Gastrocnemius medialis (tissue), 4 donors: ENCODE results near the gene FGF10.

ENCODE experiments used
- POLR2A ChIP-seq, 2 donors: fragments of 450-650 bp; IDR thresholded peaks; one replicate each; pipeline ENCODE4 v1.6.1; 2017; ENCODE audit warnings: antibody characterized with exemption in 2 of 2, mild to moderate bottlenecking in 2 of 2, moderate library complexity in 2 of 2
- TF ChIP-seq, protein P1 (sequence below), 5 experiments: fragments of 450-650 bp in 3 of 5; fragments of 200-600 bp in 2 of 5; sonication (generic) in 2 of 5; IDR thresholded peaks in 4 of 5; conservative IDR thresholded peaks in 1 of 5; 1 replicate in 4 of 5; 2 replicates in 1 of 5; pipeline ENCODE4 v1.5.1; 2016 to 2019; ENCODE audit warnings: antibody characterized with exemption in 5 of 5, mild to moderate bottlenecking in 3 of 5, moderate library complexity in 3 of 5

- no peak for TF ChIP-seq POLR2A (IDR thresholded peaks at IDR 0.05)
- TF ChIP-seq, protein P1, sequence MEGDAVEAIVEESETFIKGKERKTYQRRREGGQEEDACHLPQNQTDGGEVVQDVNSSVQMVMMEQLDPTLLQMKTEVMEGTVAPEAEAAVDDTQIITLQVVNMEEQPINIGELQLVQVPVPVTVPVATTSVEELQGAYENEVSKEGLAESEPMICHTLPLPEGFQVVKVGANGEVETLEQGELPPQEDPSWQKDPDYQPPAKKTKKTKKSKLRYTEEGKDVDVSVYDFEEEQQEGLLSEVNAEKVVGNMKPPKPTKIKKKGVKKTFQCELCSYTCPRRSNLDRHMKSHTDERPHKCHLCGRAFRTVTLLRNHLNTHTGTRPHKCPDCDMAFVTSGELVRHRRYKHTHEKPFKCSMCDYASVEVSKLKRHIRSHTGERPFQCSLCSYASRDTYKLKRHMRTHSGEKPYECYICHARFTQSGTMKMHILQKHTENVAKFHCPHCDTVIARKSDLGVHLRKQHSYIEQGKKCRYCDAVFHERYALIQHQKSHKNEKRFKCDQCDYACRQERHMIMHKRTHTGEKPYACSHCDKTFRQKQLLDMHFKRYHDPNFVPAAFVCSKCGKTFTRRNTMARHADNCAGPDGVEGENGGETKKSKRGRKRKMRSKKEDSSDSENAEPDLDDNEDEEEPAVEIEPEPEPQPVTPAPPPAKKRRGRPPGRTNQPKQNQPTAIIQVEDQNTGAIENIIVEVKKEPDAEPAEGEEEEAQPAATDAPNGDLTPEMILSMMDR (IDR thresholded peaks at IDR 0.05 in 4 of 5, conservative IDR thresholded peaks at IDR 0.05 in 1 of 5), result no peak
Measured at GRCh38 chr5:44387921-44388320, 1.3 kb downstream of the FGF10 start.
